Brain microvascular endothelial cell (primary cell): ENCODE measurements around the gene MED9.
A peak's percentile ranks its signal among the peaks of the same experiment; 100 is the strongest.

Source experiments
- DNase-seq: peaks from one replicate; pipeline ENCODE4 v3.0.0-alpha.2; 2020
- H3K27ac ChIP-seq: fragments of 250-450 bp; sonication (Bioruptor Pico); 2 replicates; pipeline ENCODE4 v1.5.1; 2020; ENCODE audit warnings: mild to moderate bottlenecking, moderate library complexity
- H3K27me3 ChIP-seq: fragments of 250-450 bp; sonication (Bioruptor Pico); replicated peaks from 2 replicates; pipeline ENCODE4 v1.5.1; 2020; ENCODE audit warnings: mild to moderate bottlenecking
- H3K36me3 ChIP-seq: fragments of 250-450 bp; sonication (Bioruptor Pico); replicated peaks from 2 replicates; pipeline ENCODE4 v1.5.1; 2020; ENCODE audit warnings: mild to moderate bottlenecking
- H3K4me3 ChIP-seq: 2 replicates; pipeline ENCODE4 v1.5.1; 2011; ENCODE audit warnings: low read depth, mild to moderate bottlenecking, control low read depth, low read length, moderate library complexity
- CTCF ChIP-seq: IDR thresholded peaks from 2 replicates; pipeline ENCODE4 v1.5.1; 2011; ENCODE audit warnings: low read depth, mild to moderate bottlenecking, moderate library complexity, low read length, control low read depth, inconsistent platforms; ENCODE audit errors: missing control alignments
- in situ Hi-C: cut with HindIII; loops from 2 replicates; pipeline ENCODE4 v1.10.0; 2017; ENCODE audit warnings: low sequenced_read_pairs, low pct_ligation_motif_present

MED9 gene

GRCh38 chr17:17443173-17443572 is 33.6 kb upstream of the MED9 start:
- no peak overlapping the region for H3K4me3 ChIP-seq
- H3K27me3 ChIP-seq: no peaks in the 10 kb centered on the region
- TF ChIP-seq CTCF: no peak
- no peaks in the 10 kb centered on the region for H3K36me3 ChIP-seq
- in situ Hi-C loops: no loop called here
- H3K27ac ChIP-seq: no peak overlapping the region
- no peak for DNase-seq

DNA sequence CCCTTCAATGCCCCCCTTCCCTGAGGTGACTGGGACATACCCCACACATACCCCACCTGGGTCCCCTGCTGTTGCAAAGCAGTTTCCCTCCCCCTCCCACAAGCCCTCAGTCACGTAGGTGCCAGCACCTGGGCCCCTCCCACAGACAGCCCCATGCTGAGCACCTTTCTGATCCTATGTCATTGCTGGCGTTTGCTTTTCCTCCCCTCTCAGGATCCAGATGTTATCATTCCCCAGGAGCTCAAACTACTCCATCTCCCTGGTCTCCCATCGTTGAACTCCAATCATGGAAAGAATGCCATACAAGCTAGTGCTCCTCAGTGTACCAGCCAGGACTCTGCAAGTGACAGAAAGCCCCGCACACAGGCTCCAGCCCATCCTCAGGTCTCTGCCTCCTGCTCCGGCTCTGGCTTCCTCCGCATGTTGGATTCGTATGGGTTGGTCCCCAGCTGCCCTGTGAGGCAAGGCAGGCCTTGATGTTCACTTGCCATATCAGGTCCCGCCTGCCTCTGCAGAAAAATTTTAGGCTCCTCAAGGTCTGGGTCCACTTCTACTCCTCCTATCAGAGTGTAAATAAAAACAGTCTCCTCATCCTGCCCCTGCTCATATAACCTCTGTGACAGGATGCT is 31.4 kb upstream of the MED9 start:
- in situ Hi-C loops: no loop called here
- H3K4me3 ChIP-seq: no peak overlapping the region
- H3K27me3 ChIP-seq: no peaks in the 10 kb centered on the region
- no peaks in the 10 kb centered on the region for H3K36me3 ChIP-seq
- no peak for DNase-seq
- no peak for TF ChIP-seq CTCF
- no peak overlapping the region for H3K27ac ChIP-seq

GRCh38 chr17:17445925-17446665 is 30.7 kb upstream of the MED9 start:
- H3K27ac ChIP-seq: no peak overlapping the region
- in situ Hi-C loops: no loop called here
- no peak for TF ChIP-seq CTCF
- H3K4me3 ChIP-seq: no peak overlapping the region
- no peaks in the 10 kb centered on the region for H3K27me3 ChIP-seq
- DNase-seq: peak; percentile 92
- no peaks in the 10 kb centered on the region for H3K36me3 ChIP-seq

DNA sequence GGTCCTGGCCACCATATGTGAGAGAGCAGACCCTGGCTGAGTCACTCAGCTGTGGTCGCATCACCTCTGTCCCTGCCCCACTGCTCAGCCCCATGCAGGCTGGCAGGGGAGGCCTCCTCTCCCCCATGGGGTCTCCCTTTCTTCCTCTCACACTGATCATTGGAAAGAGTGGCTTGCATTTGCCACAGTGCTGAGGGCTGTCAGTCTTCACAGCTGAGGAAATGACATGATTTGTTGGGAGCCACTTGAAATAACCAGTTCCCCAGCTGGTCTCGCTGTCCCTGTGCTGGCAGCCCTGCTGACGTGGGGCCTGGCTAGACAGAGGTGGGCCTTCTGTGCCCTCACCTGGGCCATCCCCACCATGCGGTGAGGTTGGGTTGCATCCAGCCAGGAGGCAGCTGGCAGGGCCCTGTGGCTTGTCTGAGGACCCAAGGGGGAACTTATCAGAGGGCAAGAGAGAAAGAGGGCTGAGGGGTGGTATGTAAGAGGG is 30.1 kb upstream of the MED9 start:
- H3K27ac ChIP-seq: no peak overlapping the region
- TF ChIP-seq CTCF: no peak
- H3K36me3 ChIP-seq: no peaks in the 10 kb centered on the region
- in situ Hi-C loops: no loop called here
- DNase-seq: no peak
- no peak overlapping the region for H3K4me3 ChIP-seq
- no peaks in the 10 kb centered on the region for H3K27me3 ChIP-seq

GRCh38 chr17:17447264-17447663 is 29.5 kb upstream of the MED9 start:
- Histone ChIP-seq H3K36me3 (no peaks in the 10 kb centered on the region), H3K27me3 (no peaks in the 10 kb centered on the region), H3K27ac (no peak overlapping the region), H3K4me3 (no peak overlapping the region)
- DNase-seq: no peak
- TF ChIP-seq CTCF: no peak
- in situ Hi-C loops: no loop called here

DNA sequence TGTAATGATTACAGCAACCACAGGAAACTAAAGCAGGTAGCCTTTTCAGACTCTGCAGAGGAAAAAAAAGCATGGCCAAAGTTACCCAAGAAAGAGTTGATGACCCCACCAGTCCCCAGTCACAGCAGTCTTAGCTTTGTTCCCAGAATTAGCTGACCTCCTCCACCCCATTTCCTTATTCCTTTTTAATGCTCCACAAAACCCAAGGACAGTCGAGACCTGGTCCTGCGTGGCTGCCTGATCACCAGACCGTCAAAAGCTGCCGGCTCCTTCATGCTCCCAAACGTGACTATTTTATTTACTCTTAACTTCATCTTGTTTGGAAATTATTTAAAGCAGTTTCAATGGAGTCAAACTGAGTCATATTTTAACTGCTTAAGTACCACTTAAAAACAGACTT is 28.7 kb upstream of the MED9 start:
- DNase-seq: no peak
- H3K27ac ChIP-seq: no peak overlapping the region
- in situ Hi-C loops: no loop called here
- no peaks in the 10 kb centered on the region for H3K27me3 ChIP-seq
- no peaks in the 10 kb centered on the region for H3K36me3 ChIP-seq
- TF ChIP-seq CTCF: no peak
- H3K4me3 ChIP-seq: no peak overlapping the region
